Ascending aorta (tissue), 2 donors: ENCODE results near the gene RPL22. TPM values are rescaled to one million over a fixed set of nuclear protein-coding genes. Genes with fewer than 3 reads are reported as not detected.

Experiments used
- DNase-seq, 2 donors: peaks; one replicate each; pipeline ENCODE4 v3.0.0-alpha.2; 2019; ENCODE audit warnings: low spot score in 2 of 2
- H3K27ac ChIP-seq, 2 donors: fragments of 200-600 bp; sonication (generic); one replicate each; pipeline ENCODE4 v1.5.1; 2016 to 2017; ENCODE audit warnings: mild to moderate bottlenecking in 1 of 2
- H3K27me3 ChIP-seq: fragments of 200-600 bp; sonication (generic); one replicate; pipeline ENCODE4 v1.5.1; 2017
- H3K36me3 ChIP-seq, 2 donors: fragments of 200-600 bp; sonication (generic); one replicate each; pipeline ENCODE4 v1.5.1; 2016
- H3K4me1 ChIP-seq, 2 donors: fragments of 200-600 bp; sonication (generic); one replicate each; pipeline ENCODE4 v1.5.1; 2016 to 2017; ENCODE audit warnings: mild to moderate bottlenecking in 1 of 2
- H3K4me3 ChIP-seq, 2 donors: fragments of 200-600 bp; sonication (generic); one replicate each; pipeline ENCODE4 v1.5.1; 2016 to 2017; ENCODE audit warnings: mild to moderate bottlenecking in 1 of 2
- H3K9me3 ChIP-seq, 2 donors: fragments of 200-600 bp; sonication (generic); one replicate each; pipeline ENCODE4 v1.5.1; 2016
- intact Hi-C: fragments of 100-400 bp; cut with DNase I; formaldehyde crosslinking; loops from one replicate; pipeline ENCODE4 v1.15.1; 2023
- total RNA-seq: library from RNA; depleted of rRNA; stranded (reverse); fragments of >200 nt; gene quantifications from one replicate; pipeline ENCODE4 v1.1.0, GENCODE V29; 2016
- TF ChIP-seq, protein P1 (sequence below), 3 experiments: fragments of 200-600 bp in 2 of 3; fragments of 450-650 bp in 1 of 3; sonication (generic) in 2 of 3; IDR thresholded peaks; one replicate each; pipeline ENCODE4 v1.5.1; 2016 to 2019; ENCODE audit warnings: antibody characterized with exemption in 3 of 3, mild to moderate bottlenecking in 1 of 3, moderate library complexity in 1 of 3

The RPL22 gene
- total RNA-seq, 1 donor from 2014 or later, result 88.8 TPM

DNA sequence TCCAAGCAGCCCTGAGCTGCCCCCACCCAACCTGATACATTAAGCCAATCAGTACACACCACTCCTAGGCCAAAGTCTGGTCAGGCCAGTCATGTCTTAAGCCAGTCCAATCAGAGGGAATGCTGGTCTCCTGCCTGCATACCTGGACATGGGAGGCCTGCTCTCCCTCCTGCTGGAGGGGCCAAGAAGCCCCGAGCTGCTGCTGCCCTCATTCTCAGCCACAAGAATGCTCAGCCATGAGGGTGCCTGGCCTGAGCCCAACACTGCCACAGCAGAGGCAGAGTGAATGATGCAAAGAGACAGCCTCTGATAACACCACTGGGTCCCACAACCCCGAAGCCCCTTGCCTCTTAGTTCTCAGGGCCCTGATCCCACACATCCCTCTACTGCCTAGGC is 42.3 kb downstream of the RPL22 start:
- Histone ChIP-seq H3K36me3 (no peaks in the 10 kb centered on the region), H3K27ac (no peak overlapping the region), H3K27me3 (no peaks in the 10 kb centered on the region), H3K4me1 (no peaks in the 10 kb centered on the region), H3K9me3 (no peaks in the 10 kb centered on the region), H3K4me3 (no peak overlapping the region)
- DNase-seq, result no peak
- TF ChIP-seq, protein P1, sequence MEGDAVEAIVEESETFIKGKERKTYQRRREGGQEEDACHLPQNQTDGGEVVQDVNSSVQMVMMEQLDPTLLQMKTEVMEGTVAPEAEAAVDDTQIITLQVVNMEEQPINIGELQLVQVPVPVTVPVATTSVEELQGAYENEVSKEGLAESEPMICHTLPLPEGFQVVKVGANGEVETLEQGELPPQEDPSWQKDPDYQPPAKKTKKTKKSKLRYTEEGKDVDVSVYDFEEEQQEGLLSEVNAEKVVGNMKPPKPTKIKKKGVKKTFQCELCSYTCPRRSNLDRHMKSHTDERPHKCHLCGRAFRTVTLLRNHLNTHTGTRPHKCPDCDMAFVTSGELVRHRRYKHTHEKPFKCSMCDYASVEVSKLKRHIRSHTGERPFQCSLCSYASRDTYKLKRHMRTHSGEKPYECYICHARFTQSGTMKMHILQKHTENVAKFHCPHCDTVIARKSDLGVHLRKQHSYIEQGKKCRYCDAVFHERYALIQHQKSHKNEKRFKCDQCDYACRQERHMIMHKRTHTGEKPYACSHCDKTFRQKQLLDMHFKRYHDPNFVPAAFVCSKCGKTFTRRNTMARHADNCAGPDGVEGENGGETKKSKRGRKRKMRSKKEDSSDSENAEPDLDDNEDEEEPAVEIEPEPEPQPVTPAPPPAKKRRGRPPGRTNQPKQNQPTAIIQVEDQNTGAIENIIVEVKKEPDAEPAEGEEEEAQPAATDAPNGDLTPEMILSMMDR (IDR thresholded peaks at IDR 0.05), result no peak
- intact Hi-C loops, result no loop called here

DNA sequence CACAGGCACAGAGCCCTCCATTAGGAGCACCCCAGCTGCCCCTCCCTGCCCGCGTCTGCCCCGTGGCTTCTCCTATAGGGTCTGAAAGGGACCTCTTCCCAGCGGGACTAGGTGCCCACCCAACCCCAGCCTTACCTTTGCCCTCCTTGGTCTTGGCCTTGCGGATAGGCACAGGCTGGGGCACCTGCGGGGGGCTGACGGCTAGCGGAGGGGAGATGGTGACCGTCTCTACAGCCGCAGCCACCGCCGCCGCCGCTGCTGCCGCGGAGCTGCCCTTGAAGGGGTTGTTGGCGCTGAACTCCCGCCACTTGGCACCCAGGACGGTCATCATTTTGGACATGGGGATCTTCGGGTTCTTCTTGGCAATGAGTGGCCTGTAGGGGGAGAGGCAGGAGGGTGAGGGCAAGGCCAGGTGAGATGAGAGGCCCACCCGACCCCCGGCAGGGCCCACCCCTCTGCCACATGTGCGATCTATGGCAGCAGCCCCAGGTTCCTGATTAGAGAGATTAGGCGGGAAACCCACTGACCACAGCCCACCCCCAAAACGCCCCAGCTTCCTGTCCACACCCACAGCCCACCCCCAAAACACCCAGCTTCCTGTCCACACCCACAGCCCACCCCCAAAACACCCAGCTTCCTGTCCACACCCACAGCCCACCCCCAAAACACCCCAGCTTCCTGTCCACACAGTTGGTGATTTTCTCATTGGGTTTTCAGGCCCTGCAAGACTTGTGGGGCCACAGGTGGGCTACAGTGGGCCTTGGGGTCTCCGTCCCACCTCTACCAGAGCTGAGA is 44.7 kb downstream of the RPL22 start:
- TF ChIP-seq, protein P1 (IDR thresholded peaks at IDR 0.05), result no peak
- intact Hi-C loops, result no loop called here
- Histone ChIP-seq H3K27me3 (no peaks in the 10 kb centered on the region), H3K4me1 (no peaks in the 10 kb centered on the region), H3K27ac (no peak overlapping the region), H3K9me3 (no peaks in the 10 kb centered on the region), H3K36me3 (no peaks in the 10 kb centered on the region), H3K4me3 (no peak overlapping the region)
- DNase-seq, result no peak

DNA sequence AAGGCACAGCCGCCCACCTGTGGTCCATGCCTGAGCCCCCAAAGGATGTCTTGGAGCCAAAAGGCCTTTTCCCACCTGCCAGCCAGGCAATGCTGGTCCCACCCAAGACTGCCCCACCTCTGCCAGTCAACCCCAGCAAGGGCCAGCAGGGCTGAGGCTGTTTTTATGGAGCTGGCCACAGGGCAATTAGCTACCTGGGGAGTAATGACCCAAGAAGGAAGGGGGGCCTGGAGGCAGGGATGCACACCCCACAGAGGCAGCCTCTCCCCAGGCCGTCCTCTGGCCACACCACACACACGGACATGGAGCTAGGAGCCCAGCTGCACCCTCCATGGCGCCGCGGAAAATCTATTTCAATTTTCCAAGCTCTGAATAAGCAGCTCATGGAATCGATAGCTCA is 46.5 kb downstream of the RPL22 start:
- Histone ChIP-seq H3K27ac (no peak overlapping the region), H3K4me3 (no peak overlapping the region), H3K36me3 (no peaks in the 10 kb centered on the region), H3K9me3 (no peaks in the 10 kb centered on the region), H3K4me1 (no peaks in the 10 kb centered on the region), H3K27me3 (no peaks in the 10 kb centered on the region)
- DNase-seq, result no peak
- intact Hi-C loops, result no loop called here
- TF ChIP-seq, protein P1 (IDR thresholded peaks at IDR 0.05), result no peak

DNA sequence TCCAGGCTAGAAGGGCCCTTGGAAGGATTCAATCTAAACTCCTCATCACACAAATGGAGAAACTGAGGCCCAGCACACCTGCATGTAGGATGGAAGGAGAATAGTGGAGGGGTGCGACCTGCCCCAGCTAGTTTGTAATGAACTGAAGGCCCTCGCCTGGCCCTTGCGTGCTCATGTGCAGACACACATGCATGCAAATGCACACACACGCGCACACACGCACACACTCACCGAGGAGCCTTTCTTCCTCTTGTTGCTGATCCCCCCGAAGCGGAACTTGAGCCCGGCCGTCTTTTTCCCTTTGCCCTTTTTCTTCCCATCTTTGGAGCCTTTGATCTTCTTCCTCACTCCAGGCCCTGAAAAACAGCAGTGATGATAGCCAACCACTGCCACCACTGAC is 47.2 kb downstream of the RPL22 start:
- no peak for DNase-seq
- Histone ChIP-seq H3K27ac (no peak overlapping the region), H3K4me1 (no peaks in the 10 kb centered on the region), H3K36me3 (no peaks in the 10 kb centered on the region), H3K9me3 (no peaks in the 10 kb centered on the region), H3K27me3 (no peaks in the 10 kb centered on the region), H3K4me3 (no peak overlapping the region)
- TF ChIP-seq, protein P1 (IDR thresholded peaks at IDR 0.05), result no peak
- intact Hi-C loops, result no loop called here

DNA sequence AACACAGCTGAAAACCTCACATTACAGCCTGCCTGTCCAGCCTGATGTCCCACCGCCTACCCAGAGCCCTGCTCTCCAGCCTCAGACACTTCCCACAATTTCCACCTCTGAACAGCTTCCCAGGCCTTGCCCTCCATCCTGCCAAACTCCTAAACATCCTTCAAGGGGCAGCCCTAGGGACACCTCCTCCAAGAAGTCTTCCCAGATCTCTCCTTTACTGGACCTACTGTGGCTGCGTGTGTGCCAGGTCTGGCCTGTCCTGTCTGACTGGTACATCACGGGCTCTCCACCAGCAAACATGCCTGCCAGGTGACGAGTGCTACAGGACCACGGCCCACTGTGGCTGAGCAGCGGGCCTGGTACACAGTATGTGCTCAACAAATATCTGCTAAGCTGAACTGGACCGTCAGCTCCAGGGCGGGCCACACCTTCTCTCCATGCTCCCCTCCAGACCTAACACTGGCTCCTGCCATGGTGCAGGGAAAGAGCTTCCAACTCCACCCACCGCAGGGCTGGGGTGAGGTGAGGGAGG is 48.0 kb downstream of the RPL22 start:
- H3K27me3 ChIP-seq, result no peaks in the 10 kb centered on the region
- TF ChIP-seq, protein P1 (IDR thresholded peaks at IDR 0.05), result no peak
- no peaks in the 10 kb centered on the region for H3K36me3 ChIP-seq
- H3K4me3 ChIP-seq, result no peak overlapping the region
- intact Hi-C loops, result no loop called here
- DNase-seq, result no peak
- no peaks in the 10 kb centered on the region for H3K4me1 ChIP-seq
- H3K27ac ChIP-seq, result no peak overlapping the region
- H3K9me3 ChIP-seq, result no peaks in the 10 kb centered on the region
